Epithelial cell of esophagus (primary cell): ENCODE data around the gene PPARGC1A.

ENCODE experiments used
- DNase-seq: peaks from one replicate; pipeline ENCODE4 v3.0.0; 2010; ENCODE audit warnings: low read depth
- H3K4me3 ChIP-seq: 2 replicates; pipeline ENCODE4 v1.5.1; 2011; ENCODE audit warnings: mild to moderate bottlenecking, low read length, control low read depth
- CTCF ChIP-seq: IDR thresholded peaks from 2 replicates; pipeline ENCODE4 v1.5.1; 2011; ENCODE audit warnings: low read depth, mild to moderate bottlenecking, low read length, control low read depth, inconsistent platforms; ENCODE audit not compliant: insufficient read depth; ENCODE audit errors: missing control alignments

Gene PPARGC1A

GRCh38 chr4:23878246-23878891 is 11.5 kb downstream of the PPARGC1A start:
- H3K4me3 ChIP-seq: no peak overlapping the region
- DNase-seq: no peak
- no peak for TF ChIP-seq CTCF

GRCh38 chr4:23877758-23878229 is 12.1 kb downstream of the PPARGC1A start:
- no peak for TF ChIP-seq CTCF

GRCh38 chr4:23876418-23877089 is 13.3 kb downstream of the PPARGC1A start:
- no peak for DNase-seq
- H3K4me3 ChIP-seq: no peak overlapping the region
- TF ChIP-seq CTCF: no peak

More at GRCh38 chr4:23877758-23878229, 12.1 kb downstream of the PPARGC1A start:
- no peak for DNase-seq
- H3K4me3 ChIP-seq: no peak overlapping the region

GRCh38 chr4:23875317-23875716 is 14.5 kb downstream of the PPARGC1A start:
- DNase-seq: no peak
- H3K4me3 ChIP-seq: no peak overlapping the region
- TF ChIP-seq CTCF: no peak

- no peak overlapping the region for H3K4me3 ChIP-seq
- DNase-seq: no peak
- no peak for TF ChIP-seq CTCF
These were observed 15.3 kb downstream of the PPARGC1A start for GRCh38 chr4:23874536-23874901.

GRCh38 chr4:23873717-23874535 is 15.9 kb downstream of the PPARGC1A start:
- no peak overlapping the region for H3K4me3 ChIP-seq
- TF ChIP-seq CTCF: no peak
- DNase-seq: no peak
